CD14-positive monocyte (primary cell): ENCODE measurements around the gene HAGHL. TPM values are rescaled to one million over a fixed set of nuclear protein-coding genes. Genes with fewer than 3 reads are reported as not detected.

Experiments used
- DNase-seq, 3 donors: peaks; one replicate each; pipeline ENCODE4 v3.0.0-alpha.2; 2011 to 2022
- H2AFZ ChIP-seq: 2 replicates; pipeline ENCODE4 v1.6.0; 2012; ENCODE audit warnings: mild to moderate bottlenecking, low read depth, low read length, inconsistent platforms; ENCODE audit not compliant: insufficient read depth, poor library complexity, severe bottlenecking
- H3K27ac ChIP-seq, 2 donors: 1 replicate in 1 of 2; 2 replicates in 1 of 2; pipeline ENCODE4 v1.5.1; 2012 to 2013; ENCODE audit warnings: low read length in 2 of 2, control low read depth in 1 of 2, inconsistent platforms in 1 of 2, low read depth in 1 of 2, mild to moderate bottlenecking in 1 of 2
- H3K27me3 ChIP-seq, 2 donors: one replicate each; pipeline versions ENCODE4 v1.6.0 to v1.6.1; 2011 to 2013; ENCODE audit warnings: low read length in 2 of 2; ENCODE audit not compliant: control insufficient read depth in 2 of 2, insufficient read depth in 2 of 2
- H3K36me3 ChIP-seq, 2 donors: replicated peaks in 1 of 2; 1 replicate in 1 of 2; 2 replicates in 1 of 2; pipeline versions ENCODE4 v1.5.1 to v1.6.1; 2012 to 2013; ENCODE audit warnings: low read length in 2 of 2, control low read depth in 1 of 2, inconsistent platforms in 1 of 2, mild to moderate bottlenecking in 1 of 2; ENCODE audit not compliant: insufficient read depth in 2 of 2, control insufficient read depth in 1 of 2
- H3K4me1 ChIP-seq, 2 donors: 1 replicate in 1 of 2; 2 replicates in 1 of 2; pipeline versions ENCODE4 v1.5.1 to v1.6.1; 2012 to 2013; ENCODE audit warnings: low read length in 2 of 2, control low read depth in 1 of 2, inconsistent platforms in 1 of 2, mild to moderate bottlenecking in 1 of 2, moderate library complexity in 1 of 2; ENCODE audit not compliant: insufficient read depth in 2 of 2, control insufficient read depth in 1 of 2
- H3K4me2 ChIP-seq: replicated peaks from 2 replicates; pipeline ENCODE3; 2012; ENCODE audit warnings: low read length, moderate library complexity, mild to moderate bottlenecking; ENCODE audit not compliant: poor library complexity, severe bottlenecking; ENCODE audit errors: extremely low read depth
- H3K4me3 ChIP-seq, 3 experiments: fragments of 200-600 bp in 1 of 3; sonication (generic) in 1 of 3; replicated peaks in 1 of 3; 1 replicate in 2 of 3; 2 replicates in 1 of 3; pipeline ENCODE4 v1.5.1; 2011 to 2013; ENCODE audit warnings: low read length in 3 of 3, mild to moderate bottlenecking in 3 of 3, control low read depth in 2 of 3, low read depth in 2 of 3, inconsistent platforms in 1 of 3, moderate library complexity in 1 of 3
- H3K79me2 ChIP-seq: 2 replicates; pipeline ENCODE4 v1.6.0; 2012; ENCODE audit warnings: mild to moderate bottlenecking, control low read depth, inconsistent platforms, low read length, moderate library complexity; ENCODE audit not compliant: insufficient read depth
- H3K9ac ChIP-seq: 2 replicates; pipeline ENCODE4 v1.6.0; 2017; ENCODE audit warnings: low read length, mild to moderate bottlenecking; ENCODE audit not compliant: insufficient read depth, poor library complexity, severe bottlenecking
- H3K9me3 ChIP-seq, 2 donors: replicated peaks in 1 of 2; 1 replicate in 1 of 2; 2 replicates in 1 of 2; pipeline versions ENCODE4 v1.5.1 to v1.6.1; 2012 to 2013; ENCODE audit warnings: low read length in 2 of 2, control low read depth in 1 of 2; ENCODE audit not compliant: control insufficient read depth in 1 of 2, insufficient read depth in 1 of 2
- H4K20me1 ChIP-seq: 2 replicates; pipeline ENCODE4 v1.6.0; 2012; ENCODE audit warnings: mild to moderate bottlenecking, low read length, control low read depth, moderate library complexity; ENCODE audit not compliant: insufficient read depth
- H3K27ac Mint-ChIP-seq, 7 donors: one replicate each; pipeline ENCODE4 v1.8.0; 2020; ENCODE audit warnings: mild to moderate bottlenecking in 7 of 7, mixed read lengths in 7 of 7, moderate library complexity in 6 of 7, inconsistent platforms in 2 of 7
- H3K27me3 Mint-ChIP-seq, 3 donors: one replicate each; pipeline ENCODE4 v1.8.0; 2021 to 2022; ENCODE audit warnings: low read depth in 3 of 3, mild to moderate bottlenecking in 3 of 3, mixed read lengths in 3 of 3, moderate library complexity in 3 of 3, inconsistent platforms in 1 of 3
- H3K36me3 Mint-ChIP-seq, 2 donors: one replicate each; pipeline ENCODE4 v1.8.0; 2020; ENCODE audit warnings: mixed read lengths in 2 of 2, inconsistent platforms in 1 of 2, mild to moderate bottlenecking in 1 of 2
- H3K4me1 Mint-ChIP-seq: one replicate; pipeline ENCODE4 v1.8.0; 2020; ENCODE audit warnings: mild to moderate bottlenecking, mixed read lengths
- H3K4me3 Mint-ChIP-seq, 2 donors: one replicate each; pipeline ENCODE4 v1.8.0; 2020; ENCODE audit warnings: mild to moderate bottlenecking in 2 of 2, mixed read lengths in 2 of 2, moderate library complexity in 1 of 2
- H3K9me3 Mint-ChIP-seq, 7 donors: one replicate each; pipeline ENCODE4 v1.8.0; 2020 to 2022; ENCODE audit warnings: mixed read lengths in 7 of 7, mild to moderate bottlenecking in 6 of 7, moderate library complexity in 6 of 7, inconsistent platforms in 2 of 7
- CTCF ChIP-seq: fragments of 200-600 bp; IDR thresholded peaks from one replicate; pipeline ENCODE4 v1.8.0; 2022; ENCODE audit warnings: antibody characterized with exemption, mild to moderate bottlenecking
- WGBS: methylation state at CpG from one replicate; pipeline ENCODE4 v1.1.5; 2013; ENCODE audit warnings: missing lambda C conversion rate; ENCODE audit not compliant: insufficient coverage; 5-methylcytosine and 5-hydroxymethylcytosine counted together
- intact Hi-C, 2 donors: fragments of 100-400 bp; cut with micrococcal nuclease; formaldehyde crosslinking; loops; one replicate each; pipeline versions ENCODE4 v1.15.0 to v1.15.1; 2023
- polyA plus RNA-seq, 3 donors: library from polyadenylated mRNA; depleted of rRNA in 1 of 3; unstranded in 2 of 3; stranded (reverse) in 1 of 3; fragments of 300-500 nt in 2 of 3; fragments of >200 nt in 1 of 3; fragmentation: Illumina TruSeq in 2 of 3; gene quantifications; 1 replicate in 2 of 3; 2 replicates in 1 of 3; pipeline ENCODE4 v1.2.3, GENCODE V29; 2012 to 2021

The HAGHL gene
- polyA plus RNA-seq, 3 donors: 0.60 to 8.9 (median 1.5) TPM

GRCh38 chr16:739560-740458, 12.9 kb downstream of the HAGHL start:
- Mint-ChIP-seq H3K9me3 (no peaks in the 10 kb centered on the region), H3K27ac (peak overlapping the region in 2 of 7 donors; percentile 23 to 58), H3K36me3 (peaks cover 32 to 48% of the 10 kb centered on the region in 2 donors), H3K27me3 (peaks cover 0 to 3% (median 0%) of the 10 kb centered on the region in 3 donors), H3K4me3 (peak overlapping the region; percentile 81 to 85), H3K4me1 (peaks cover 16% of the 10 kb centered on the region)
- peaks cover 12% of the 10 kb centered on the region for H3K79me2 ChIP-seq
- H3K4me3 ChIP-seq: peak overlapping the region; percentile 84 to 96 (median 90)
- intact Hi-C loops: no loop called here
- peak overlapping the region in 1 of 2 donors; percentile 76 for H3K27ac ChIP-seq
- no peaks in the 10 kb centered on the region for H3K27me3 ChIP-seq
- 56% methylated on average over 38 of the region's 38 CpGs for WGBS
- peaks cover 5% of the 10 kb centered on the region for H4K20me1 ChIP-seq
- H3K9me3 ChIP-seq: no peaks in the 10 kb centered on the region
- H2AFZ ChIP-seq: peak overlapping the region; percentile 91
- TF ChIP-seq CTCF: no peak
- no peak for DNase-seq
- peak overlapping the region; percentile 86 for H3K9ac ChIP-seq
- peak overlapping the region; percentile 91 for H3K4me2 ChIP-seq
- H3K36me3 ChIP-seq: peaks cover 32 to 35% of the 10 kb centered on the region in 2 donors
- H3K4me1 ChIP-seq: peaks cover 14 to 17% of the 10 kb centered on the region in 2 donors

GRCh38 chr16:740459-740763, 13.5 kb downstream of the HAGHL start:
- DNase-seq: no peak
- Histone ChIP-seq H3K36me3 (peaks cover 26 to 29% of the 10 kb centered on the region in 2 donors), H2AFZ (peak overlapping the region; percentile 91), H3K4me2 (peak overlapping the region; percentile 91), H3K27ac (peak overlapping the region in 1 of 2 donors; percentile 76), H3K27me3 (no peaks in the 10 kb centered on the region), H3K4me3 (peak overlapping the region; percentile 84 to 96 (median 90)), H3K79me2 (peaks cover 12% of the 10 kb centered on the region), H3K9ac (peak overlapping the region; percentile 86), H3K4me1 (peaks cover 14 to 17% of the 10 kb centered on the region in 2 donors), H4K20me1 (peaks cover 5% of the 10 kb centered on the region), H3K9me3 (no peaks in the 10 kb centered on the region)
- no peaks in the 10 kb centered on the region for H3K27me3 Mint-ChIP-seq
- no peak for TF ChIP-seq CTCF
- peaks cover 26 to 42% of the 10 kb centered on the region in 2 donors for H3K36me3 Mint-ChIP-seq
- peak overlapping the region; percentile 81 to 85 for H3K4me3 Mint-ChIP-seq
- peaks cover 16% of the 10 kb centered on the region for H3K4me1 Mint-ChIP-seq
- intact Hi-C loops: no loop called here
- peak overlapping the region in 2 of 7 donors; percentile 63 to 82 for H3K27ac Mint-ChIP-seq
- H3K9me3 Mint-ChIP-seq: no peaks in the 10 kb centered on the region
- WGBS: 0% methylated on average over 21 of the region's 22 CpGs
